ENCODE results near the gene PKHD1.

- TF ChIP-seq TAF1 (IDR thresholded peaks at IDR 0.05; ENCODE audit: borderline replicate concordance, insufficient read depth, low read length) (no peak), REST (IDR thresholded peaks at IDR 0.05; ENCODE audit: insufficient read depth in 1 of 2, low read depth in 2 of 2, low read length in 2 of 2) (no peak), POLR2AphosphoS5 (IDR thresholded peaks at IDR 0.05; ENCODE audit: low read depth, low read length) (no peak), SIN3A (IDR thresholded peaks at IDR 0.05; ENCODE audit: borderline replicate concordance, insufficient read depth, low read length) (no peak), FOXP2 (optimal IDR thresholded peaks at IDR 0.05; ENCODE audit: borderline replicate concordance, extremely low read depth, extremely low read length, insufficient read depth) (no peak)
These were observed 66.4 kb downstream of the PKHD1 start for GRCh38 chr6:52020945-52021570.
